Measurements from ENCODE around the gene APOD. TPM values are rescaled to one million over a fixed set of nuclear protein-coding genes. Genes with fewer than 3 reads are reported as not detected.
"Not testable (repeated sequence)": the region's sequence is repeated elsewhere in the genome, so short reads cannot be mapped to it uniquely, and the experiment has no call there.

APOD gene
- total RNA-seq, 1 donor from 2014 or later: 603 TPM

- intact Hi-C loops (cut with micrococcal nuclease); DNase-seq; ATAC-seq: not testable (repeated sequence)
Observed at GRCh38 chr3:195620476-195620875, 36.7 kb upstream of the APOD start.

- intact Hi-C loops (cut with micrococcal nuclease); ATAC-seq; DNase-seq: not testable (repeated sequence)
Observed at GRCh38 chr3:195619591-195620369, 36.0 kb upstream of the APOD start.

GRCh38 chr3:195617784-195618659, 34.3 kb upstream of the APOD start:
- intact Hi-C loops (cut with micrococcal nuclease); DNase-seq: not testable (repeated sequence)
- ATAC-seq: peak; percentile 37

- intact Hi-C loops (cut with micrococcal nuclease); DNase-seq; ATAC-seq: not testable (repeated sequence)
Observed at GRCh38 chr3:195617134-195617533, 33.4 kb upstream of the APOD start.

GRCh38 chr3:195616681-195617080, 32.9 kb upstream of the APOD start:
- intact Hi-C loops (cut with micrococcal nuclease): no loop called here
- ATAC-seq: no peak
- no peak for DNase-seq

GRCh38 chr3:195615952-195616537, 32.3 kb upstream of the APOD start:
- intact Hi-C loops (cut with micrococcal nuclease); DNase-seq; ATAC-seq: not testable (repeated sequence)

GRCh38 chr3:195614672-195615504, 31.1 kb upstream of the APOD start:
- ATAC-seq; DNase-seq; intact Hi-C loops (cut with micrococcal nuclease): not testable (repeated sequence)

- DNase-seq: no peak
- no peak for ATAC-seq
- intact Hi-C loops (cut with micrococcal nuclease): no loop called here
Observed at GRCh38 chr3:195613468-195614069, 29.8 kb upstream of the APOD start.

- DNase-seq (no peak), ATAC-seq (no peak)
- intact Hi-C loops (cut with micrococcal nuclease): no loop called here
Observed at GRCh38 chr3:195612075-195612800, 28.5 kb upstream of the APOD start.

GRCh38 chr3:195609229-195609628, 25.5 kb upstream of the APOD start:
- ATAC-seq: no peak

GRCh38 chr3:195601785-195602184, 18.0 kb upstream of the APOD start:
- ATAC-seq; intact Hi-C loops (cut with micrococcal nuclease): not testable (repeated sequence)

More at GRCh38 chr3:195609229-195609628, 25.5 kb upstream of the APOD start:
- no peak for DNase-seq
- intact Hi-C loops (cut with micrococcal nuclease): no loop called here

GRCh38 chr3:195601382-195601781, 17.6 kb upstream of the APOD start:
- DNase-seq (no peak), ATAC-seq (no peak)
- intact Hi-C loops (cut with micrococcal nuclease): no loop called here

More at GRCh38 chr3:195601785-195602184, 18.0 kb upstream of the APOD start:
- not testable (repeated sequence) for DNase-seq

GRCh38 chr3:195599926-195600325, 16.2 kb upstream of the APOD start:
- ATAC-seq; DNase-seq; intact Hi-C loops (cut with micrococcal nuclease): not testable (repeated sequence)

- ATAC-seq; DNase-seq; intact Hi-C loops (cut with micrococcal nuclease): not testable (repeated sequence)
Observed at GRCh38 chr3:195599516-195599915, 15.8 kb upstream of the APOD start.

GRCh38 chr3:195597848-195598247, 14.1 kb upstream of the APOD start:
- ATAC-seq (peak; percentile 78), DNase-seq (no peak)
- intact Hi-C loops (cut with micrococcal nuclease): no loop called here

- peak; percentile 58 for ATAC-seq
- no peak for DNase-seq
- intact Hi-C loops (cut with micrococcal nuclease): no loop called here
Observed at GRCh38 chr3:195597229-195597628, 13.5 kb upstream of the APOD start.

- ATAC-seq (peak; percentile 51), DNase-seq (no peak)
- intact Hi-C loops (cut with micrococcal nuclease): no loop called here
Observed at GRCh38 chr3:195596765-195597171, 13.0 kb upstream of the APOD start.

Data from left ventricle myocardium superior (tissue), 1 donor.